ENCODE data around the gene AQP9.
A peak's percentile ranks its signal among the peaks of the same experiment; 100 is the strongest.

Gene AQP9

GRCh38 chr15:58221591-58222241 is 83.5 kb downstream of the AQP9 start:
- H3K4me3 ChIP-seq (ENCODE audit: low read depth, low read length), result no peak overlapping the region
- TF ChIP-seq CTCF (IDR thresholded peaks at IDR 0.05; ENCODE audit: insufficient read depth, low read depth, low read length, missing control alignments), result peak; percentile 75
- DNase-seq (ENCODE audit: low read depth), result peak; percentile 42

- H3K4me3 ChIP-seq (ENCODE audit: low read depth, low read length), result no peak overlapping the region
- DNase-seq (ENCODE audit: low read depth), result no peak
- TF ChIP-seq CTCF (IDR thresholded peaks at IDR 0.05; ENCODE audit: insufficient read depth, low read depth, low read length, missing control alignments), result no peak
Observed at GRCh38 chr15:58222679-58223078, 84.5 kb downstream of the AQP9 start.

- TF ChIP-seq CTCF (IDR thresholded peaks at IDR 0.05; ENCODE audit: insufficient read depth, low read depth, low read length, missing control alignments), result no peak
- no peak overlapping the region for H3K4me3 ChIP-seq (ENCODE audit: low read depth, low read length)
Observed at GRCh38 chr15:58223432-58223831, 85.3 kb downstream of the AQP9 start.

GRCh38 chr15:58224068-58224467 is 85.9 kb downstream of the AQP9 start:
- H3K4me3 ChIP-seq (ENCODE audit: low read depth, low read length), result no peak overlapping the region
- TF ChIP-seq CTCF (IDR thresholded peaks at IDR 0.05; ENCODE audit: insufficient read depth, low read depth, low read length, missing control alignments), result no peak
- DNase-seq (ENCODE audit: low read depth), result no peak

More at GRCh38 chr15:58223432-58223831, 85.3 kb downstream of the AQP9 start:
- no peak for DNase-seq (ENCODE audit: low read depth)

- peak; percentile 75 for TF ChIP-seq CTCF (IDR thresholded peaks at IDR 0.05; ENCODE audit: insufficient read depth, low read depth, low read length, missing control alignments)
- peak; percentile 83 for DNase-seq (ENCODE audit: low read depth)
Observed at GRCh38 chr15:58227706-58228543, 89.7 kb downstream of the AQP9 start.

GRCh38 chr15:58228718-58229117 is 90.5 kb downstream of the AQP9 start:
- TF ChIP-seq CTCF (IDR thresholded peaks at IDR 0.05; ENCODE audit: insufficient read depth, low read depth, low read length, missing control alignments), result no peak
- H3K4me3 ChIP-seq (ENCODE audit: low read depth, low read length), result no peak overlapping the region
- no peak for DNase-seq (ENCODE audit: low read depth)

More at GRCh38 chr15:58227706-58228543, 89.7 kb downstream of the AQP9 start:
- H3K4me3 ChIP-seq (ENCODE audit: low read depth, low read length), result no peak overlapping the region
